Measurements from ENCODE around the gene BTF3L4.

DNA sequence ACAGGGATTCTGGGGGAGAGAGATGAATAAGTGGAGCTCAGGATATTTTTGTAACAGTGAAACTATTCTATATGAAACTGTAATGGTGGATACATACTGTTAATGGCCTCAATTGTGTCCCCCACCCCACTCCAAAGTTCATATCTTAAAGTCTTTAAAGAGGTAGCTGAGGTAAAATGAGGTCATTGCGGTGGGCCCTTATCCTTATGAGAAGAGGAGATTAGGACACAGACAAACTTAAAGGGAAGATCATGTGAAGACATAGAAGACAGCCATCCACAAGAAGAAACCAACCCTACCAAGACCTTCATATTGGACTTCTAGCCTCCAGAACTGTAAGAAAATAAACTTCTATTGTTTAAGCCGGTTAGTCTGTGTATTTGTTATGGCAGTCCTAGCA is 10.9 kb upstream of the BTF3L4 start:
- TF ChIP-seq, protein P1, sequence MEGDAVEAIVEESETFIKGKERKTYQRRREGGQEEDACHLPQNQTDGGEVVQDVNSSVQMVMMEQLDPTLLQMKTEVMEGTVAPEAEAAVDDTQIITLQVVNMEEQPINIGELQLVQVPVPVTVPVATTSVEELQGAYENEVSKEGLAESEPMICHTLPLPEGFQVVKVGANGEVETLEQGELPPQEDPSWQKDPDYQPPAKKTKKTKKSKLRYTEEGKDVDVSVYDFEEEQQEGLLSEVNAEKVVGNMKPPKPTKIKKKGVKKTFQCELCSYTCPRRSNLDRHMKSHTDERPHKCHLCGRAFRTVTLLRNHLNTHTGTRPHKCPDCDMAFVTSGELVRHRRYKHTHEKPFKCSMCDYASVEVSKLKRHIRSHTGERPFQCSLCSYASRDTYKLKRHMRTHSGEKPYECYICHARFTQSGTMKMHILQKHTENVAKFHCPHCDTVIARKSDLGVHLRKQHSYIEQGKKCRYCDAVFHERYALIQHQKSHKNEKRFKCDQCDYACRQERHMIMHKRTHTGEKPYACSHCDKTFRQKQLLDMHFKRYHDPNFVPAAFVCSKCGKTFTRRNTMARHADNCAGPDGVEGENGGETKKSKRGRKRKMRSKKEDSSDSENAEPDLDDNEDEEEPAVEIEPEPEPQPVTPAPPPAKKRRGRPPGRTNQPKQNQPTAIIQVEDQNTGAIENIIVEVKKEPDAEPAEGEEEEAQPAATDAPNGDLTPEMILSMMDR (conservative IDR thresholded peaks at IDR 0.05 in 1 of 2, IDR thresholded peaks at IDR 0.05 in 1 of 2; ENCODE audit: low read depth in 1 of 2, low read length in 2 of 2) = no peak
- no peak for TF ChIP-seq EZH2 (IDR thresholded peaks at IDR 0.05; ENCODE audit: low read length, missing control alignments)
